ENCODE measurements around the gene CADM1. TPM values are rescaled to one million over a fixed set of nuclear protein-coding genes. Genes with fewer than 3 reads are reported as not detected.

The CADM1 gene
- polyA plus RNA-seq, 1 donor (not counting 4 experiments of a cell fraction or from before 2014, with no cell fraction given), result 9.5 TPM

GRCh38 chr11:115238086-115238485, 266.1 kb downstream of the CADM1 start:
- no peak overlapping the region for H2AFZ ChIP-seq (ENCODE audit: control insufficient read depth, low read length)
- H4K20me1 ChIP-seq (ENCODE audit: control insufficient read depth, extremely low read depth, insufficient read depth, low read length), result no peaks in the 10 kb centered on the region
- peaks cover 2% of the 10 kb centered on the region for H3K4me1 ChIP-seq (ENCODE audit: control insufficient read depth, extremely low read depth, insufficient read depth, low read length)
- dilution Hi-C loops (cut with MboI; ENCODE audit: extremely low pct_ligation_motif_present, low sequenced_read_pairs), result no loop called here
- no peaks in the 10 kb centered on the region for H3K9me1 ChIP-seq (ENCODE audit: control insufficient read depth, extremely low read depth, insufficient read depth, low read length)
- no peak overlapping the region for H3K4me3 ChIP-seq (ENCODE audit: control insufficient read depth in 2 of 3, extremely low read depth in 1 of 3, insufficient read depth in 2 of 3, low read depth in 1 of 3, low read length in 3 of 3)
- TF ChIP-seq, protein P1, sequence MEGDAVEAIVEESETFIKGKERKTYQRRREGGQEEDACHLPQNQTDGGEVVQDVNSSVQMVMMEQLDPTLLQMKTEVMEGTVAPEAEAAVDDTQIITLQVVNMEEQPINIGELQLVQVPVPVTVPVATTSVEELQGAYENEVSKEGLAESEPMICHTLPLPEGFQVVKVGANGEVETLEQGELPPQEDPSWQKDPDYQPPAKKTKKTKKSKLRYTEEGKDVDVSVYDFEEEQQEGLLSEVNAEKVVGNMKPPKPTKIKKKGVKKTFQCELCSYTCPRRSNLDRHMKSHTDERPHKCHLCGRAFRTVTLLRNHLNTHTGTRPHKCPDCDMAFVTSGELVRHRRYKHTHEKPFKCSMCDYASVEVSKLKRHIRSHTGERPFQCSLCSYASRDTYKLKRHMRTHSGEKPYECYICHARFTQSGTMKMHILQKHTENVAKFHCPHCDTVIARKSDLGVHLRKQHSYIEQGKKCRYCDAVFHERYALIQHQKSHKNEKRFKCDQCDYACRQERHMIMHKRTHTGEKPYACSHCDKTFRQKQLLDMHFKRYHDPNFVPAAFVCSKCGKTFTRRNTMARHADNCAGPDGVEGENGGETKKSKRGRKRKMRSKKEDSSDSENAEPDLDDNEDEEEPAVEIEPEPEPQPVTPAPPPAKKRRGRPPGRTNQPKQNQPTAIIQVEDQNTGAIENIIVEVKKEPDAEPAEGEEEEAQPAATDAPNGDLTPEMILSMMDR (optimal IDR thresholded peaks at IDR 0.05 in 1 of 3, IDR thresholded peaks at IDR 0.05 in 1 of 3, conservative IDR thresholded peaks at IDR 0.05 in 1 of 3; ENCODE audit: extremely low read depth in 1 of 3, insufficient read depth in 2 of 3, low read length in 3 of 3), result no peak
- TF ChIP-seq EZH2 (IDR thresholded peaks at IDR 0.05; ENCODE audit: low read length), result no peak
- H3K27me3 ChIP-seq (ENCODE audit: control insufficient read depth, extremely low read depth, insufficient read depth, low read length), result no peaks in the 10 kb centered on the region
- no peak overlapping the region for H3K27ac ChIP-seq (ENCODE audit: control insufficient read depth, insufficient read depth, low read length)
- H3K4me2 ChIP-seq (ENCODE audit: control insufficient read depth, extremely low read depth, insufficient read depth, low read depth, low read length), result no peak overlapping the region
- H3K36me3 ChIP-seq (ENCODE audit: control insufficient read depth in 2 of 2, extremely low read depth in 1 of 2, insufficient read depth in 2 of 2, low read length in 2 of 2), result no peaks in the 10 kb centered on the region
- no peak for DNase-seq (ENCODE audit: low read depth, low spot score)
- no peak for FAIRE-seq
- H3K79me2 ChIP-seq (ENCODE audit: control insufficient read depth, insufficient read depth, low read length), result no peaks in the 10 kb centered on the region
- no peak overlapping the region for H3K9ac ChIP-seq (ENCODE audit: control insufficient read depth, extremely low read depth, insufficient read depth, low read length)
- no peaks in the 10 kb centered on the region for H3K9me3 ChIP-seq (ENCODE audit: control insufficient read depth, low read depth, low read length)

DNA sequence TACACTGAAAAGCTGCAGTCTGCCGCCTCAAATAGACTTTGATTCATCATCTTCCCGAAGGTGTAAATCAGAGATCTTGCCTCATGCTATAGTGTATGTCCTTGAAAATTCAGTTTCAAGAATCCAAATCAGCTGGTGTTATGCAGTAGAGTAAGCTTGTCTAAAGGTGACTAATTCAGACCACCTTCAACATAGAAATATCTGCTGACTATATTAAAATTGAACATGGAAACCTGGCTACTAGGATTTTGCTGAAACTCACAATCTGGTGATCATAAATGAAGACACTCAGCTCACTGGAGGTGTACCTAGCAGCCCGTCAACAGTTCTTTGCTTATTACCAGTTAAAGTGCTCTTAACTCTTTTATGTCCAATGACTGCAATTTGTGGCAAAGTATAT, 266.6 kb downstream of the CADM1 start:
- no peak for TF ChIP-seq EZH2 (IDR thresholded peaks at IDR 0.05; ENCODE audit: low read length)
- TF ChIP-seq, protein P1 (optimal IDR thresholded peaks at IDR 0.05 in 1 of 3, IDR thresholded peaks at IDR 0.05 in 1 of 3, conservative IDR thresholded peaks at IDR 0.05 in 1 of 3; ENCODE audit: extremely low read depth in 1 of 3, insufficient read depth in 2 of 3, low read length in 3 of 3), result no peak
- no peaks in the 10 kb centered on the region for H3K9me1 ChIP-seq (ENCODE audit: control insufficient read depth, extremely low read depth, insufficient read depth, low read length)
- no peaks in the 10 kb centered on the region for H3K9me3 ChIP-seq (ENCODE audit: control insufficient read depth, low read depth, low read length)
- H3K9ac ChIP-seq (ENCODE audit: control insufficient read depth, extremely low read depth, insufficient read depth, low read length), result no peak overlapping the region
- no peak overlapping the region for H3K4me2 ChIP-seq (ENCODE audit: control insufficient read depth, extremely low read depth, insufficient read depth, low read depth, low read length)
- H3K4me1 ChIP-seq (ENCODE audit: control insufficient read depth, extremely low read depth, insufficient read depth, low read length), result peaks cover 2% of the 10 kb centered on the region
- H3K27ac ChIP-seq (ENCODE audit: control insufficient read depth, insufficient read depth, low read length), result no peak overlapping the region
- no peaks in the 10 kb centered on the region for H3K79me2 ChIP-seq (ENCODE audit: control insufficient read depth, insufficient read depth, low read length)
- H3K27me3 ChIP-seq (ENCODE audit: control insufficient read depth, extremely low read depth, insufficient read depth, low read length), result no peaks in the 10 kb centered on the region
- no peaks in the 10 kb centered on the region for H4K20me1 ChIP-seq (ENCODE audit: control insufficient read depth, extremely low read depth, insufficient read depth, low read length)
- no peak for DNase-seq (ENCODE audit: low read depth, low spot score)
- dilution Hi-C loops (cut with MboI; ENCODE audit: extremely low pct_ligation_motif_present, low sequenced_read_pairs), result no loop called here
- FAIRE-seq, result no peak
- no peak overlapping the region for H2AFZ ChIP-seq (ENCODE audit: control insufficient read depth, low read length)
- H3K36me3 ChIP-seq (ENCODE audit: control insufficient read depth in 2 of 2, extremely low read depth in 1 of 2, insufficient read depth in 2 of 2, low read length in 2 of 2), result no peaks in the 10 kb centered on the region
- H3K4me3 ChIP-seq (ENCODE audit: control insufficient read depth in 2 of 3, extremely low read depth in 1 of 3, insufficient read depth in 2 of 3, low read depth in 1 of 3, low read length in 3 of 3), result no peak overlapping the region

Measured in keratinocyte (primary cell).